Ishikawa (cell line): ENCODE data around the gene CETN2.

Source experiments
- CREB1 ChIP-seq: IDR thresholded peaks from 2 replicates; pipeline ENCODE4 v1.6.1; 2012; ENCODE audit warnings: low read depth
- EP300 ChIP-seq: IDR thresholded peaks from 2 replicates; pipeline ENCODE4 v1.6.1; 2012; ENCODE audit warnings: borderline replicate concordance
- MAX ChIP-seq: IDR thresholded peaks from 2 replicates; pipeline ENCODE4 v1.6.1; 2012
- TAF1 ChIP-seq: IDR thresholded peaks from 2 replicates; pipeline ENCODE4 v1.6.1; 2012; ENCODE audit warnings: low read depth, mild to moderate bottlenecking
- YY1 ChIP-seq: IDR thresholded peaks from 2 replicates; pipeline ENCODE4 v1.6.1; 2012; ENCODE audit warnings: low read depth

DNA sequence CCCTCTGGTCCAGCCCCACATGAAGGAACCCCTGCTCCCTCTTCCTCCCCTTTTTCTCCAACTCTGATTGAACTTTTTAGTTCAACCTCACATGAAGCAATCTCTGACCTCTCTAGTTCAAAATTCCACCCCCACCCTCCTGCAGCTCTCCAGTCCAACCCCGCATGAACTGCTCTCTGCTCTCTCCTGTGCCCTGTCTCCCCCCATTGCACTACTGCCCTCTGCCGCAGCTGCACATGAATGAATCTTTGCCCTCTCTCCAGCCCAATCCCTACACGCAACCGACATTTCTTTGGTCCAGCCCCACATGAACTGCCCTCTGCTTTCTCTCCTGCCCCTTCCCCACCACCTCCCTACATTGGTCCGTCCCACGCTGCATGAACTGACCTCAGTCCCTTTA is 6.9 kb downstream of the CETN2 start:
- TF ChIP-seq EP300 (no peak), MAX (no peak), CREB1 (no peak), YY1 (no peak), TAF1 (no peak)
